T follicular helper cell (primary cell): ENCODE measurements around the gene SCYL3.
"Not testable (repeated sequence)": the region's sequence is repeated elsewhere in the genome, so short reads cannot be mapped to it uniquely, and the experiment has no call there.

Source experiments
- DNase-seq: peaks from one replicate; pipeline ENCODE4 v3.0.0-alpha.2; 2020; ENCODE audit warnings: low read depth

The SCYL3 gene

DNA sequence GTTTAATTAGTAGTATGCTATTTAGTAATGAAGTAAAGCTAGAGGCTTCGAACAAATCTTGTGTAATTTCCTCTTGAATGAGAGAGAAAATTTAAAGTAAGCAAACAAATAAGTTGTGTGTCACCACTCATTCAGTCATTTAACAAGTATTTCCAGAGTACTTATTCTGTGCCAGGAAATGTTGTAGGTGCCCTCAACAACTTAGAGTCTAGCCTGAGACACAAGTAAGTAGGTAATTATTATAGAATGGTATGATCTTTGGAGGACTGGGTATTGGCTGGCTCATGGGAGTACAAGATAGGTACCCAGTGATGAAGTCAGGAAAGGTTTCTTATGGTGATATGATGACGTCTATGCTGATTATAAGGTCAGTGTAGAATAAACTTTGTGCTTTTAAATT lies 81.6 kb downstream of the SCYL3 start:
- no peak for DNase-seq

DNA sequence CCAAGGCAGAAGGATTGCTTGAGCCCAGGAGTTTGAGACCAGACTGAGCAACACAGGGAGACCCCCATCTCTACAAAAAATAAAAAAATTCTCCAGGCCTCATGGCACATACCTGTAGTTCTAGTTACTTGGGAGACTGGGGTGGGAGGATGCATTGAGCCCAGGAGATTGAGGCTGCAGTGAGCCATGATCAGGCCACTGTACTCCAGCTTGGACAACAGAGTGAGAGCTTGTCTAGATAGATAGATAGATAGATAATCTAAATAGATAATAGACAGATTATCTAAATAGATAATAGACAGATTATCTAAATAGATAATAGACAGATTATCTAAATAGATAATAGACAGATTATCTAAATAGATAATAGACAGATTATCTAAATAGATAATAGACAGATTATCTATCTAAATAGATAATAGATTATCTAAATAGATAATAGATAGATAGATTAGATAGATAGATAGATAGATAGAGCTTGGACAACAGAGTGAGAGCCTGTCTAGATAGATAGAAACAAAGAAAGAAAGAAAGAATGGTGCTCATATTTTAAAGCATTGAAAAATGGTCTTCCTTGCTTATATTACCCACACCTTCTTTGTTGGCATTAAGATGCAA lies 82.2 kb downstream of the SCYL3 start:
- DNase-seq = not testable (repeated sequence)

DNA sequence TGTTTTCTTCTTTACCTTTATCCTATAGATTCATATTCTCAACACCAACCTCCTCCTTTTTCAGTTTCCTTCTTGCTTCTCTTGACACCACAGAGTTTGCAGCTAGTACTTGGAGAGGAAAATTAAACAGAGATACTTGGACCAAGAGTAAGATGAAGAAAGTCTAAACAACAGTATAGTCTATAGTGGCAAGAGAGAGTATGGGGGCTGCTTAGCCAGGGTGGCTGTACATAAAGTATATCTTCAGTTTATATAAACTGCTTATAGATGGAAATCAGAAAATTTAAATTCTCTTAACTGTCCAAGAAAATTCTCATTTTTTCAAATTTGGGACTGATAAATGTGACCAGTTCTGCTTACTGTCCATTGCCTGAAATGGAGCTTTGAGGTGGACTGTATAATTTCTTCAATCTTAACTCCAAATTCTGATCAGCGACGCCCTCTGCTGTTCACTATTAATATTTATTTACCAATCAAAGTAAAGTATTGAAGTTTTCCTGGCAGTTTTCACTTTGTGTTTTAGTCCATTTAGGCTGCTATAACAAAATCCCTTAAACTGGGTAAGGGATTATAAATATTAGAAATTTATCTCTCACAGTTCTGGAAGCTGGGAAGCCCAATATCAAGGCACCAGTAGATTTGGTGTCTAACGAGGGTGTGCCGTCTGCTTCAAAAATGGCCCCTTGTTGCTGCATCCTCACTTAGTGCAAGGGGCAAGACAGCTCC lies 84.2 kb downstream of the SCYL3 start:
- DNase-seq = no peak

DNA sequence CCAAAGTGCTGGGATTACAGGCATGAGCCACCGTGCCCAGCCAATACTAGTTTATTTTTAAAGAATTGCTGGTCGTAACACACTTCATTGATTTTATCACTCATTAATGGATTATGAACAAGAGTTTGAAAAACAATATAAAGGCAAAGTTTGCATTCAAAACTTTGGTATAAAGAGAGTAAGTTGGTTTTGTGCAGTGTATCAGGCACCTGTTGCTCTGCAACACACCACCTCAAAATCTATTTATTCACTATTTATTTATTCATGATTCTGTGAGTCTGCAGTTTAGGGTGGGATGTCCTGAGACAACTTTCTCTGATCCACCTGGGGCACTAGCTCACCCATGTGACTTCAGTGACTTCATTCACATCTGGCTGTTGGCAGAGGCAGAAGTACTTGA lies 88.8 kb downstream of the SCYL3 start:
- DNase-seq = no peak

DNA sequence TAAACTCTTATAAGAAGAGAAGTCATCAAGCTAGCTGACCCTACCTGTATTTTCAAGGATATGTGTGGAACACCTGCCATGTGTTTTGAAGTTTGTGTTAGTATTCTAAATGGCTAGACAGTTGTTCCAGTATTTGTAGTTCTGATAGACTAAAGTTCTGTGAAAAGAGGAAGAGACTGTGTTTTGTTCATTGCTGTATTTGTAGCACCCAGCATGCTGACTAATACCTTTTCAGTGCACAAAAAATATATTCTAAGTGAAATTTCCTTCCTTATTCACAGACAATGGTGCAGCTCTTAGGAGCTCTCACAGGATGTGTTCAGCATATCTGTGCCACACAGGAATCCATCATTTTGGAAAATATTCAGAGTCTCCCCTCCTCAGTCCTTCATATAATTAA lies 90.8 kb downstream of the SCYL3 start:
- DNase-seq = no peak
